Measurements from ENCODE around the gene WDR7.
"Not testable (repeated sequence)": the region's sequence is repeated elsewhere in the genome, so short reads cannot be mapped to it uniquely, and the experiment has no call there.

WDR7 gene

DNA sequence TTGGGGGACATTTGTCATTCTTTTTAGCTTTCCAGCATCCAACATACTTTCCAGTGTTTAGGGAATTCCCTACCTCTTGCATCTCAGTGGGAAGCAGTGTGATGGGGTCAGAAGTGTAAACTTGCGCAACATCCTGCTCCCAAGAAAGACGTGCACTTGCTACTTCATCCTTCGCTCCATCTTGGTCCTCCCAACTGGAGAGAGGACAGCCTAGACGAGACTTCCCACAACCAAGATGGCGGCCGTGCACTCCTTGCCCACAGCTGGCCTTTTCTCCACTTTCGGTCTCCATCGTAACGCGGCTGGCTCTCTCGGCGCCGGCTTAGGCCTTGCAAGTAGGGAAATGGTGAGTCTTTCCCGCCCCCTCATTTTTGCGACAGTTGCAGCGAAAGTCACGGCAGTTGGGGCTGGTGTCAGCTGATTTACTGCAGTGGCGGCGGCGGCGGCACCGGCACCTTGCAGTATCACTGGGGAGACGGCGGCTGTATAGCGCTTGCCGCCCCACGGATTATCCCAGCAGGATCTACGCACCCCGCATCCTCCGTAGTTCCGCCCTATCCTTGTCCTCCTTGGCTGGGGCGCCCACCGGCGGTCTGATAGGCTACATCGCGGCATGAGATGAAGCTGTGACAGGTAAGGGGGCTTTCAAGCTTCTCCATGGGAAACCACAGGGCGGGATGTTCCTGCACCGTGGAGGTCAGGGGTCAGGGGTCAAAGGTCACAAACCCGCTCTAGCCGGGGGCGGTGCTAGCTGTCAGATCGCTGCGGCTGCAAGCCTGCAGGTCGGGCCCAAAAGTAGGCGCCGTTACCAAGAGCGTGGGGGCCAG is at the start of gene WDR7:
Gene WDR7 (plus strand): TSS at position 416 of the 827 bp plus-strand sequence. CDS start 21,157 bp downstream, outside the sequence.
- DNase-seq, result peak; percentile 87 to 92 (median 89)

DNA sequence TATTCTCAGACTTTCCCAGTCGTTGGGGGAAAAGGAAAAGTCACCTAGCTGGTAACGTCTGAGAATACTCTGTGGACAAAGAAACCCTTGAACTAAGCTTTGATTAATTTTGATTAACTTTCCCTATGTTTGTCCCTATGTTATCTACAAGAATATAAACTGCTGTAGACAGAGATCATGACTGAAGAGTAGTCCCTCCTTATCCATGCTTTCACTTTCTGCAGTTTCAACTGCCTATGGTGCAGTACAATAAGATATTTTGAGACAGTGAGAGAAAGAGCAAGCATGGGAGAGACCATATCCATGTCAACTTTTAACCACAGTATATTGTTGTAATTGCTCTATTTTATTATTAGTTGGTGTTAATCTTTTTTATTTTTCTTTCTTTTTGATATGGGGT is 44.5 kb upstream of the WDR7 start:
- DNase-seq, result no peak

DNA sequence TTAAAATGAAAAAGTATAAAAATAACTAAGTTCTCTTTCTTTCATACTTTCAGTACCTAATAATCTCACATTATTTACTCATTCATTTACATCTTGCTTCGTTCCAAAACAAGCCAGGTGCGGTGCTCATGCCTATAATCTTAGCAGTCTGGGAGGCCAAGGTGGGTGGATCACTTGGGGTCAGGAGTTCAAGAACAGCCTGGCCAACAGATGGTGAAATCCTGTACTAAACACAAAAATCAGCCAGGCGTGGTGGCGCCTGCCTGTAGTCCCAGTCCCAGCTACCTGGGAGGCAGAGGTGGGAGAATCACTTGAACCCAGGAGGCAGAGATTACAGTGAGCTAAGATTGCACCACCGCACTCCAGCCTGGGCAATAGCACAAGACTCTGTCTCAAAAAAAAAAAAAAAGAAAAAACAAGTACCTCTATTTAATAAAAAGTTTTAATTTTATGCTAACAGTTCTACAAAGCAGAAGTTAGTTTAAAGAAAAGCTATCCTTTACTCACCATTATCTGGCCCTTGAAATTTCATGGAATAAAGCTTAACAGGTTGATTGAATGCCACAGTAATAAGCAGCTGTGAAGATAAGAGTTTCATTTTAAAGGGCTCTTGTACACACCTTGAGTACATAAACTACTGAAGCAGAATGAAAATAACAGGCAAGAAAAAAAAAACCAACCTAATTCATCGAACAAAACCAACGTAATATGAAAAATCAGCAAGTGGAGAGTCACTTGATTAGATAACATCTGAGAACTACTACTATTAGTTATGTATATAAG is 35.2 kb upstream of the WDR7 start:
- DNase-seq, result no peak

DNA sequence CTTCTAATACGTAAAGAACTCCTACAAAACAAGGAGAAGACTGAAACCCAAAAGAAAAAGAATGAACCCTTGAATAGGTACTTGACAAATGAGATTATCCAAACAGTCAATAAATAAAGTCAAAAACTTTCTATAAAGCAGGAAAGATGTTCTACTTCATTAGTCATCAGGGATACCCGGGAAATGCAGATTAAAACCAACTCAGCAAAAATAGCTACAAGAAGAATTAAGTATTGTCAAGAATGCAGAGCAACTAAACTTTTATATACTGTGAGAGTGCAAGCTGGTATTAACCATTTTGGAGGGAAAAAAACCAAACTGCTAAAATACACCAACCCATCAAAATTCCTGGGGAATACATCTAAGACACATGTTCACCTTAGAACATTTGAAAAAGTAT is 23.2 kb upstream of the WDR7 start:
- no peak for DNase-seq

DNA sequence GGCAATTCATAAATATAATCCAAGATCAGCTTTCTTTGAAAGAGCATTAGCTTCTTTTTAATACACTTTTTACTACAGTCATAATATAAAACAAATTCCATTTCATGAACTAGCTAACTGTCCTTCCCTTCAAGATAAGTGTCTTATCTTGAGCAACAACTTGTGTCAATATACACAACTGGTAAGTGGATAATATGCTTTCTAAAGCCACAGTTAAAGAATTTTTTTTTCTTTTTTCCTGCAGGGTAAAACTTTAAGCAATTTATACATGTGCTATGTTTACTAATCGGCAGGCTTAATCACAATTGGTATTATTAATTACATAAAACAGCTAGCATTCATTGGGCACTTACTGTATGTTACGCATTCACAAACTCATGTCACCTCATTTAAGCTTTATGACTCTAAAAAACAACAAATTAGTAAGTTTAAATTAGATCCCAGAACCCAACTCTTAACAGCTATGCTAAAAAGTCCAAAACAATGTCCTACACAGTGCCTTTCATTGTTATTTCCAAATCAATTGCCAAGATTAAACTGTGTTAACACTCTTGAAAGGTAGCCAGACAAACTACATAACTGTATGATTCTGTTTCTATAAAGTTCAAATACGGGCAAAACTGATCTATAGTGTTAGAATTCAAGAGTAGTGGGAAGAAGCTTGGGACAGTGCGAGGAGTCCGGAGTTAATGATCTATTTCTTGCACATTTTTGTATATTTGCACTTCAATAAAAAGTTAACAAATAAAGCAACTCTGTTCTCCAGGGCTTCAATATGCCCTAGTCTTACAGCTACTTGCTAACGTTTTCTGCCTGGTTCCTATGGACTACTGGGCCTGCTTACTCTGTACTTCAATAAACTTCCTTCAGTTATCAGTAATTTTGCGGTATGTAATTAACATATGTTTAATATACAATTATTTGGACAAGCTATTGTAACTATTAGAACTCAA is 18.8 kb upstream of the WDR7 start:
- no peak for DNase-seq

DNA sequence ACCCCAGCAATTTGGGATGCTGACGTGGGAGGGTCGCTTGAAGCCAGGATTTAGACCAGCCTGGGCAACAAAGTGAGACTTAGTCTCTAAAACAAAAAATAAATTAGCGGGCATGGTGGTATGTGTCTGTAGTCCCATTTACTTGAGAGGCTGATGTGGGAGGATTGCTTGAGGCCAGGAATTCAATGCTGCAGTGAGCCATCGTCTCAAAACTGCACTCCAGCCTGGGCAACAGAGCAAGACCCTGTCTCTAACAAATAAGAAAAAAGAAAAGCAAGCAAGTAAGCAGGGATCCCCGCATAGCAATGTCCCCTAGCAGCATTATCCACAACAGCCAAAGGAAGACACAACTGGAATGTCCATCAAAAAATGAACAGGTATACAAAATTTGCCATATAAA is 16.2 kb upstream of the WDR7 start:
- no peak for DNase-seq

DNA sequence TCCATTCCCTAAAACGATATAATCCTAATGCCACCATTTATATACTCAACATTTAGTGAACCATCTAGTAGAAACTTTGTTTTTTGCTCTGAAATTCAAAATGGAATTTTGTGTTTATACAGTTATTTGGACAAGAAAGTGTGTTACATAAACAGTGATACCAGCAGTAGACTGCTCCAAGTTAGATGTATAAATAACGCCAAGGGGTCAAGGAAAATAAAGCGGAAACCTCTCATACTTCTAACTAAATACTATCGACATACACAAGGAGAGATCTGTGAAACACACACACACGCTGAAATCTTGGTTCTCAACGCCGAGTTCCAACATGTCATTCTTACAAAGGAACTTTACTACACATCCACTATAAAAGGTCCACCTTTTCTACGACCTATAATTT is 14.0 kb upstream of the WDR7 start:
- no peak for DNase-seq

DNA sequence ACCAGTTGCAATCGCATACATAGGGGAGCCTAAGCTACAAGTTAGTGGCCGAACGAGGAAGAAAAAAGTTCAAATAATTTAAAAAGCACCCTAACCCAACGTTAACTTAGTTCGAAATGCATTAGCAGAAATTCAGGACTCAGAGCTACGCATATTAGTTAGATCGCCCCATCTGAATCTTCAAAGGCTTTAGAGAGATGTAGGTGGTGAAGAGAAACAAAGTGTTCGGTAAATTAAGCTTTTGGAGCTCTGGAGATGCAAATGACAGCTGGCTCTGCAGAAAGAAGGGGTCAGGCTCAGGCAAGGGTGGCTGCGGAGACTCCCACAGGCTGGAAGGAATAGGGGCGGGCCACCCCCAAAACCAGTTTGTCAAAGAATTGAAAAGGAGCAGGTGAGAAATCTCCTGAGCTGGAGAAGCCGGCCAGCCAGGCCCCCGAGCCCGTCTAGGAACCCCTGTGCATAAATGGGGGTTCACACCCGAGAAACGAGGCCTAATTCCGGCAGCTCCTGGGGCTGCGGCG is 13.4 kb upstream of the WDR7 start:
- peak in 1 of 4 experiments; percentile 14 for DNase-seq

DNA sequence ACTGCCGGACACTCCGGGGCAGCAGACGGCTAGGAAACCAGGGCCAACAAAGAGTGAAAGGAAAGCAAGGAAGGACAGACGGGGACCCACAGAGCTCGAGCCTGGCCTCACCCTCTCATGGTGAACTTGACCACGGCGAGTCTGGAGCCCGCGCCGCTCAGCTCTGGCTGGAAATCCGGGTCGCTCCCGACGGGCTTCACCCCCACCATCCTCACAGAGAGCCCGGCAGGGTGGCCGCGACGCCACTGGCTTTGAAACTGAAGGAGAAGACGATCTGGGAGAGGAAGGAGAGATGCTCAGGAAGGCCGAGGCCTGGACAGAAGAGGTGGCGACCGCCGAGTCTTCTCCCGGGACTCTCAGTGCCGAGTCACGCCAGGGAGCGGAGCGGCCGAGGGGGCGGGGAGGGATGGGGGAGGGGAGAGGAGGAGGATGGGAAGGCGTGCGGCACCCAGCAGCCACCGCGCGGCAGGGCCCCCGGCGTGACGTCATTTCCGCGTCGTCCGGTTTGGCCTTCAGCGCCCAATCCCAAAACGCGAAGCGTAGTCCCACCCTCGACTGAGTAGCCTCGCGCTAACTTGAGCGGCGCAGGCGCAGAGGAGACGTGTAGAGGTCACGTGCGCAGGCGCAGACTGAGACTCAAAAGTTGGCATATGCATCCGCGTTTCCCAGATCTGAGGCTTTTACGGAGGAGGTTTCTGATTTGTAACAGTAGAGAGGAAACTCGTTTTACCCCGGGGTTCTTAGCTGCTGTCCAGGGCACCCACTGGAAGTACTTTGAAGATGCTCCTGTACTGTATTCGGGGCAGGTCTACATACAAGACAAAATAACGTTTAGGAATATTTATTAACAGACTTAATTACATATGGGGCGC is 12.7 kb upstream of the WDR7 start, which contains the start of gene TXNL1:
Gene TXNL1 (minus strand): TSS at position 361 of the 872 bp plus-strand sequence. CDS start 152 bp downstream, at position 209.
- peak; percentile 97 to 98 (median 97) for DNase-seq

DNA sequence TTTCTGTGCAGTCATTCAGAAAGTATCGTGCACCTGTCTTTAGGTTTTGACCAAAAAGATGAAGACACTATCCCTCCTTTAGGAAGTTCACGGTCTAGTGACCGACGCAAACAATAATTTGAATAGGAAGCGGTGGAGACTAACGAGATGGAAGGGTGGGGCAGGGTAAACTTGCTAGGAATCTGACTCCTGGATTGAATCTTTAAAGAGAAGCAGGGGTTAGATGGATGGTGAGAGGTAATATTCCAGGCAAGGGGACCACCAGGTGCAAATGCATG is 12.1 kb upstream of the WDR7 start:
- DNase-seq, result no peak

DNA sequence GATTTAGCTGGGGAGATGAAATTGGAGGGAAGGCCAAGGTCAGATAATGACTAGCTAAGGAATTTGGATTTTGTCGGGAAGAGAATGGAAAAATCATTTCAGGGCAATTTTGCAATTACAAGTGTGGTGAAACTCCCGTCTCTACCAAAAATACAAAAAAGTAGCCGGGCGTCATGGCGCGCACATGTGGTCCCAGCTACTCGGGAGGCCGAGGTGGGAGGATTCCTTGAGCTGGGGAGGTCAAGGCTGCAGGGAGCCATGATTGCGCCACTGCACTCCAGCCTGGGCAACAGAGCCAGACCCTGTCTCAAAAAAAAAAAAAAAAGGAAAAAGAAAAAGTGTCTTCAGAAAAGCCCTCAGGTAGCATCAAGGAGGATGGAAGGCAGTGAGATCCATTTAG is 11.6 kb upstream of the WDR7 start:
- no peak for DNase-seq

DNA sequence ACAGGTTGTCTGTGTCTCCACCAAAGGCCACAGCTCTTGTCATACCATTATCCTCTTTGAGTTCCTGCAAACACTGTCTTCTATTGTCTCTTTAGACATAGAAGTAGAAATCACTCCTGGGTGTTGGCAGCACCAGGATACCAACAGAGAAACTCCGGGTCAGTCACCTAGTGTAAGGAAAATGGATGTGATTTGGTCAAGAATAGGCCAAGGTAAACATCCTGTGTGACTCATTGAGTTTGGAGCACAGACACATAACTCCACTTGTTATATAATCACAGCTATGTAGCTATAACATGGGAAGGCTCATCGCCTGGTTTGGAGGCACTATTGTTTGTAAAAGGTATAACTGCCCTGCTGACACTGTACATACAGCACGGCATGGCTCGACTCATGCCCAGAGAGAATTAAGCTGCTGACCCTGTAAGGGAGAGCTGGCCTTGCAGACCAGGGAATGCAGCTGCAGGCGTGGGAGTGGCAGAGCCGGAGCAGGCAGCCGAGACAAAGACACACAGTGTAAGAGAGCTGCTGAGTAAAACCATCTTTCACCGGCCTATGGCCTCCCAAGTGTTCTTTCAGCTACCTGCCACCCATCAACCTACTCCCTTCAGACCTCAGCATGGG is 9.3 kb upstream of the WDR7 start:
- DNase-seq, result no peak

DNA sequence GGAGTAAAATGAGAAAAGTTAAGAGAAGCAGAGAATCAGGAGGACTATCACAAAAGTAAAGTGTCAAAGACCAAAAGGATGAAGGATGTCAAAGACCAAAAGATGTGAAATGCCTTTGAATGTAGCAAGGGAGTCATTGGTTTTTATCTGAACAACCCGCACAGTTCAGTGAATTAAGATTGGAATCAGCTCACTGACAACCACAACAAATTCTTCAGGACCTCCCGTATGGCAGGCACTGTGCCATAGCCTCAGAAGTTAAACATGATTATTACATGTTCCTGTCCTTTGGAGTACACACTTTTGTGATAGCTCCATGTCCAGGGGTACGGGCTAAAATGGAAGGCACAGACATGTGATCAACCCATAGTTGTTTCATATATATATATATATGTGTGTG is 7.8 kb upstream of the WDR7 start:
- DNase-seq, result no peak

DNA sequence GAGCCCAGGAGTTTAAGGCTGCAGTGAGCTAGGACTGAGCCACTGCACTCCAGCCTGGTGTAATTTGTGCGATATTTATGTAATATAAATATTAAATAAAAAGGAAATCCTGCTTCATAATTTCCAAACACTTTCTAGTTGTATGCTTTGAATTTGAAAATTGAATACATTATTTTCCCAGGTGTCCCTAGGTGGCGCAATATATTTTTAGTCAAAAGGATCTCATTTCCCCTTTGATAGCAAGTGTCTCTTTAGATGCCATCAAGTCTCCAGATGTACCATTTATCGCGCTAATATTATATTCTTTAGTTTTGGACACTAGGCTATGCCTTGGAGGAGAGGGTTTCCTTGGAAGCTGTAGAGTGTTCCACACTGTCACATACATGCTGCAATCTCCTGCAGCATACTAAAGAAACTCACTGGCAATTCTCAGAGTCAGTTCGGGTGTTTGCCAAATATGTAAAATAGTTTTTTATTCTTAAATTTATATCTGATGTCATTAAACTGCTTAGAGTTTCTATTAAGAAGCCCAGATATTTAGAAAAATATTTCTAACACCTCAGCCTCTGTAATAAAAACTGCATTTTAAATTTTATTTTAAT is 5.6 kb upstream of the WDR7 start:
- DNase-seq, result no peak

DNA sequence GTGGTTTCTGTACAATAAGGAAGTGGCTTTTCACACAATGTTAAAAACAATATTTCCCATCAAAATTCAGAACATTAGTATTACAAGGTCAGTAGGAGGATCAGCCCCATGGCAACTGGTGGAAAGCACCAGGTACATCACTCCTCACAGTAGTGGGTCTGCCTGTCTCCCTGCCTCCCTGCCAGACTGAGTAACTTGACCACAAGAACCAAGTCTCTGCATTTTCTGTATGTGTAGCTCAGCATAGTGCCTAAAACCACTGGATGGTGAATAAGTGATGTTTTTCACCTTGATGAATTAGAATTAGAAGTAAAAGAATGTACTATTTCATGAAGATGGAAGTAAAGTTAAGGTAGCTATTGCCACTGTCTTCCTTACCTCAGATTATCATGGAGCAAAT is 4.1 kb upstream of the WDR7 start:
- no peak for DNase-seq

DNA sequence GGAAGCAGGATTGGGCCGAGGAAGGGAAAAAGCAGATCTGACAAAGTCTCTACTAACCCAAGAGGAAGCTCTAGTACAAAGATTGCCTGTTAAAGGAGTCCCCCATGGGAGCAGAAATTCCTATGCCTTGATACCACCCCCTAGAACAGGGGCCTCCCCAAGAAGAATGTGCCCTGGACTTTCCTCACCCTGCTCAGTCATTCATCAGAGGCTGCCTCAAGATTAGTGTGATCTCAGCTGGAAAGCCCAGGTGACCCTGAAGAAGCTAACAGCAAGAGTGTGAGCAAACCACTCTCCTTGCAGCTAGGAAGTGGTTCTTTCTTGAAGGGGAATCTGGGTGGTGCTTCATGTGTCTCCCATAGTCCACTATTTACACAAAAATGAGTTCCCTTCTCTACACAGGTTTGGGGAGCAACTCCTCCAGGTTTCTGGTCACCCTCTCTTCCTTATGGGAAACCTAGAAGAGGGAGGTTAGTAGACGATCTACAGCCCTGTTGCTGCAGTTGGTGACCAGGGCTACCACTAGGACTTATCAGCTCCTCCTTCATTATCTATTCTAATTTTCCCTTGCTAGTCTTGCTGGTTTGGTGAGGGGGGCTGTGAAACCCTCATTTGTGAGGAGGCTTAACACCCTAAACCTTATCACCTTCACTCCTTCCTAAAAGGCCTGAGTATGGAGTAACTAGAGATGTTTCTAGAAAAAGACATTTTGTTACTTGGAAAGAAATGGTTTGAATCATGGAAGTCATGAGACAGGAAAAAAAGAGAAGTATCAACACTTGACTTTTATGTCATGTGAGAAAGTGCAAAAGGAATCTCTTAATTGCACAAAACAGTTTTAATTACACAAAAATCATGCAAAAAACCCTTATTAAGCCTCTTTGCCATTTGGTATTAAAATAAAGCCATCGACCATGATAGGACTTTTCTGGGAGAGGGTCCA is 2.9 kb upstream of the WDR7 start:
- DNase-seq, result no peak

DNA sequence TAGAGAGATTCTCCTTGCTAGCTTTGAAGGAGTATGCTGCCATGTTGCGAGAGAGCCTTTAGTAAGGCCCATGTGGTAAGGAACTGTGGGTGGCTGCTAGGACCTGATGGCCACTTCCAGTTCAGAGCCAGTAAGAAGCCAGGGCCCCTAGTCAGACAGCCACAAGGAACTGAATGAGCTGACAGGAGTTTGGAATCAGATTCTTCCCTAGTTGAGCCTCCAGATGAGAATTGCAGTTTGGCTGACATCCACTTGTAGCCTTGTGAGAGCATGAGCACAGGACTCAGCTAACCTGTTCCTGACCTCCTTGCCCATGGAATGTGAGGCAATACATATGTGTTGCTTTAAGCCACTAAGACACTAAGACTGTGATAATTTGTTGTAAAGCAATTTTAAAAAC is 1.2 kb upstream of the WDR7 start:
- no peak for DNase-seq

DNA sequence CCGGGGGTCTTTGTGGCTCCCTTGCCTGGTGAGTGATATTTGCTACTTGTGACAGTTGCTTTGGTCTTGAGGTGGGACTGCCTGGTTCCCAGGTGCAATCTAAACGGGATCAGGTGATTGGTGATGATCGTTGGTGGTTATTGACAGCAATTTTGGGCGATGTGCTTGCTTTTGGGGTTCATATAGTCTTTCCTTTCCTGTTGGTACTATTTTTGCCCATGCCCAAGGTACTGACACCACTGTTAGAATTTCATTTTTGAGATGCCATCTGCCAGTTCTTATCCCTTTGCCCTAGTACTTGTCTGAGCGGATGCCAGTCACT is 573 bp downstream of the WDR7 start:
- DNase-seq, result no peak

DNA sequence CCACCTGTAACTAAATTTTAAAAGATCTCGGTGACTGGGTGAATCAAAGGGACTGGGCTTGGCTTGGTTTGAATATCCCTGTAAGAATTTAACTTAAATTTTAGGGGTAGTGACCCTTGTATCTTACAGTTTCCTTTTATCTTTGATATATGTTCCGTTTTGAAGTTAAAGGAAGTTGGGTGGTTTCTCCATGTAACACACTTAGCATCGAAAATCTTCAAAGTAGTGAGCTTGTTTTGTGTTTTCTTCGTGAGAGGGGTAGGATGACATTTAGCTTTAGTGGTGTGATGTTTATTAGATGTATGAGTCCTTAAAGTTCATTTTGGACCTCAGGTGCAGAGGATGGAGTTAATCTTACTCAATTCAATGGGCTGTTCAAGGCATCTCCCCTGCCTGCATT is 1.6 kb downstream of the WDR7 start:
- DNase-seq, result no peak

DNA sequence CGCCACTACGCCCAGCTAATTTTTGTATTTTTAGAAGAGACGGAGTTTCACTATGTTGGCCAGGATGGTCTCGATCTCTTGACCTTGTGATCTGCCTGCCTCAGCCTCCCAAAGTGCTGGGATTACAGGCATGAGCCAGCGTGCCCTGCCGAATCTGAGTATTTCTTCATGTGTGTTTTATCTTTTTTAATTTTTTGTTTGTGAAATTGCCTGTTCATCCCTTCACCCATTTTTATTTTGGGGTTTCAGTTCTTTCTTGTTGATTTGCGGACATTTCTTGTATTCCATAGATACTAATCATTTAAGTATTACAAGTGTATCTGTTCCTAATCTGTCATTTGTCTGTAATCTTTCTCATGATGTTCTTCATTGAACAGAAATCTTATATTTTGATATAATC is 3.1 kb downstream of the WDR7 start:
- not testable (repeated sequence) for DNase-seq
